Endothelial cell of umbilical vein (primary cell): ENCODE results near the gene ULK4. TPM values are rescaled to one million over a fixed set of nuclear protein-coding genes. Genes with fewer than 3 reads are reported as not detected.

Experiments
- BruUV-seq: library from RNA; stranded (reverse); fragments of 400-500 nt; replicated peaks from 2 replicates; lab custom pipeline; 2021; lab: Mats Ljungman, UMichigan
- CTCF ChIA-PET: fragments of 300-600, 350-600 bp; sonication (Branson Sonifier 250); formaldehyde crosslinking; loops from one replicate; lab custom pipeline; 2021; ENCODE audit warnings: antibody characterized with exemption, inconsistent platforms; lab: Charles Lee
- POLR2A ChIA-PET: fragments of 300-600, 350-600 bp; sonication (Branson Sonifier 250); formaldehyde crosslinking; loops from one replicate; lab custom pipeline; 2021; ENCODE audit warnings: antibody characterized with exemption, inconsistent platforms; lab: Charles Lee
- DNase-seq: peaks from one replicate; pipeline ENCODE4 v3.0.0-alpha.2; 2011; ENCODE audit warnings: low read depth, low spot score
- FAIRE-seq: peaks from 2 replicates; lab custom pipeline; 2011; peaks lifted over from hg19 to GRCh38; lab: Jason Lieb, UNC
- H2AFZ ChIP-seq: 2 replicates; pipeline ENCODE4 v1.6.0; 2012; ENCODE audit warnings: low read depth, low read length, control low read depth, inconsistent platforms
- H3K27ac ChIP-seq: 2 replicates; pipeline ENCODE4 v1.5.1; 2011; ENCODE audit warnings: low read depth, mild to moderate bottlenecking, control low read depth, low read length, moderate library complexity; ENCODE audit not compliant: insufficient read depth
- H3K27me3 ChIP-seq, 2 experiments: 2 replicates each; pipeline versions ENCODE4 v1.6.0 to v1.6.1; 2011; ENCODE audit warnings: low read length in 2 of 2, mixed read lengths in 1 of 2; ENCODE audit not compliant: control insufficient read depth in 2 of 2, insufficient read depth in 2 of 2
- H3K36me3 ChIP-seq, 2 experiments: 2 replicates in 1 of 2; 3 replicates in 1 of 2; pipeline ENCODE4 v1.5.1; 2011; ENCODE audit warnings: low read length in 2 of 2, mild to moderate bottlenecking in 1 of 2, moderate library complexity in 1 of 2; ENCODE audit not compliant: control insufficient read depth in 2 of 2, insufficient read depth in 2 of 2; ENCODE audit errors: extremely low read depth in 1 of 2
- H3K4me1 ChIP-seq: 3 replicates; pipeline ENCODE4 v1.5.1; 2011; ENCODE audit warnings: mild to moderate bottlenecking, low read length; ENCODE audit not compliant: control insufficient read depth, insufficient read depth; ENCODE audit errors: extremely low read depth
- H3K4me2 ChIP-seq: 2 replicates; pipeline ENCODE4 v1.6.1; 2011; ENCODE audit warnings: low read length, control low read depth, mixed read lengths; ENCODE audit not compliant: insufficient read depth
- H3K4me3 ChIP-seq, 3 experiments: fragments of 200-600 bp in 1 of 3; sonication (generic), shearing (Covaris generic) in 1 of 3; replicated peaks in 1 of 3; 2 replicates each; pipeline ENCODE4 v1.5.1; 2011 to 2016; ENCODE audit warnings: control low read depth in 3 of 3, low read length in 3 of 3, mild to moderate bottlenecking in 2 of 3, inconsistent platforms in 1 of 3, low read depth in 1 of 3, moderate library complexity in 1 of 3; ENCODE audit not compliant: insufficient read depth in 1 of 3
- H3K79me2 ChIP-seq: 2 replicates; pipeline ENCODE4 v1.6.0; 2012; ENCODE audit warnings: low read length, inconsistent platforms; ENCODE audit not compliant: control insufficient read depth, insufficient read depth
- H3K9ac ChIP-seq: replicated peaks from 2 replicates; pipeline ENCODE3; 2011; ENCODE audit warnings: low read length, control low read depth; ENCODE audit not compliant: insufficient read depth; ENCODE audit errors: extremely low read depth
- H3K9me1 ChIP-seq: replicated peaks from 3 replicates; pipeline ENCODE4 v1.6.0; 2011; ENCODE audit warnings: mild to moderate bottlenecking, low read length; ENCODE audit not compliant: control insufficient read depth, insufficient read depth; ENCODE audit errors: extremely low read depth
- H3K9me3 ChIP-seq: replicated peaks from 2 replicates; pipeline ENCODE4 v1.5.1; 2012; ENCODE audit warnings: low read length, inconsistent platforms; ENCODE audit not compliant: control insufficient read depth, insufficient read depth
- H4K20me1 ChIP-seq: replicated peaks from 2 replicates; pipeline ENCODE3; 2011; ENCODE audit warnings: mild to moderate bottlenecking, low read length; ENCODE audit not compliant: control insufficient read depth, insufficient read depth; ENCODE audit errors: extremely low read depth
- EZH2 ChIP-seq: IDR thresholded peaks from 2 replicates; pipeline ENCODE4 v1.6.1; 2012; ENCODE audit warnings: borderline replicate concordance, low read depth, mild to moderate bottlenecking, moderate library complexity, low read length, inconsistent platforms; ENCODE audit not compliant: severe bottlenecking
- FOS ChIP-seq: IDR thresholded peaks from 2 replicates; pipeline ENCODE4 v1.6.1; 2011; ENCODE audit warnings: mild to moderate bottlenecking, low read length, moderate library complexity, borderline replicate concordance; ENCODE audit not compliant: insufficient read depth
- GATA2 ChIP-seq: IDR thresholded peaks from 2 replicates; pipeline ENCODE4 v1.7.0; 2011; ENCODE audit warnings: low read depth, mild to moderate bottlenecking, moderate library complexity, mixed read lengths, low read length; ENCODE audit not compliant: insufficient read length, insufficient read depth
- JUN ChIP-seq: IDR thresholded peaks from 2 replicates; pipeline ENCODE4 v1.6.1; 2011; ENCODE audit warnings: borderline replicate concordance, low read depth; ENCODE audit not compliant: insufficient read length, insufficient read depth
- MAX ChIP-seq: IDR thresholded peaks from 2 replicates; pipeline ENCODE4 v1.6.1; 2011; ENCODE audit not compliant: insufficient read depth, insufficient read length
- MYC ChIP-seq: IDR thresholded peaks from one replicate; pipeline ENCODE4 v1.6.1; 2011; ENCODE audit warnings: mild to moderate bottlenecking, low read depth, low read length
- POLR2A ChIP-seq: IDR thresholded peaks from 2 replicates; pipeline ENCODE4 v1.6.1; 2012; ENCODE audit warnings: low read depth, mild to moderate bottlenecking, control low read depth, low read length
- POLR2AphosphoS5 ChIP-seq: IDR thresholded peaks from 2 replicates; pipeline ENCODE4 v1.6.1; 2012; ENCODE audit warnings: low read depth, mild to moderate bottlenecking, control low read depth, low read length, moderate library complexity; ENCODE audit not compliant: insufficient read depth
- dilution Hi-C: fragments of 300-500 bp; cut with MboI; formaldehyde crosslinking; loops from one replicate; pipeline ENCODE4 v1.15.0; 2019; ENCODE audit warnings: low sequenced_read_pairs; ENCODE audit not compliant: extremely low pct_ligation_motif_present
- intact Hi-C: fragments of 100-400 bp; cut with micrococcal nuclease; formaldehyde crosslinking; loops from one replicate; pipeline ENCODE4 v1.10.0; 2022
- polyA plus RNA-seq, 4 experiments: library from polyadenylated mRNA; depleted of rRNA in 3 of 4; stranded (reverse) in 3 of 4; unstranded in 1 of 4; fragments of >200 nt; gene quantifications; 2 replicates each; pipeline versions ENCODE4 v1.2.1 to v1.2.3, GENCODE V29; 2011 to 2012; ENCODE audit warnings: missing spikeins in 1 of 4
- total RNA-seq: library from RNA; stranded (reverse); gene quantifications from 2 replicates; pipeline ENCODE4 v1.2.3, GENCODE V29; 2021
- TF ChIP-seq, protein P1 (sequence below), 2 donors: IDR thresholded peaks; 1 replicate in 1 of 2; 2 replicates in 1 of 2; pipeline ENCODE4 v1.5.1; 2011; ENCODE audit warnings: low read length in 2 of 2, mild to moderate bottlenecking in 2 of 2, moderate library complexity in 2 of 2, control low read depth in 1 of 2, inconsistent platforms in 1 of 2, low read depth in 1 of 2; ENCODE audit not compliant: insufficient read depth in 1 of 2; ENCODE audit errors: extremely low read depth in 1 of 2

ULK4 gene
- total and polyA plus RNA-seq, 2 donors (not counting 3 experiments of a cell fraction or from before 2014, with no cell fraction given): 3.3 to 16.0 TPM

- FAIRE-seq: no peak
- no peaks in the 10 kb centered on the region for H3K36me3 ChIP-seq
- no peak overlapping the region for H2AFZ ChIP-seq
- TF ChIP-seq POLR2A (no peak), MAX (no peak), MYC (no peak), GATA2 (no peak), FOS (no peak)
- H3K9me1 ChIP-seq: no peaks in the 10 kb centered on the region
- dilution Hi-C loops: no loop called here
- no peaks in the 10 kb centered on the region for H4K20me1 ChIP-seq
- no peaks in the 10 kb centered on the region for H3K4me1 ChIP-seq
- no peak overlapping the region for H3K4me3 ChIP-seq
- POLR2A ChIA-PET: no interaction called here
- no peak overlapping the region for H3K4me2 ChIP-seq
- CTCF ChIA-PET: interaction anchor here (1.3 kb wide), 1 partner anchor 43 kb away, joined by 3 read pairs; no protein-coding TSS in a partner anchor
- no TSS peak for BruUV-seq
- DNase-seq: no peak
- no peaks in the 10 kb centered on the region for H3K27me3 ChIP-seq
- no peak overlapping the region for H3K27ac ChIP-seq
- no peaks in the 10 kb centered on the region for H3K9me3 ChIP-seq
- H3K9ac ChIP-seq: no peak overlapping the region
- intact Hi-C loops: no loop called here
- H3K79me2 ChIP-seq: no peaks in the 10 kb centered on the region
These were observed 215.7 kb downstream of the ULK4 start for GRCh38 chr3:41746215-41746614.

- intact Hi-C loops: no loop called here
- POLR2A ChIA-PET: no interaction called here
- H4K20me1 ChIP-seq: no peaks in the 10 kb centered on the region
- CTCF ChIA-PET: no interaction called here
- H3K4me2 ChIP-seq: no peak overlapping the region
- no peak for FAIRE-seq
- no peak overlapping the region for H2AFZ ChIP-seq
- no peaks in the 10 kb centered on the region for H3K9me1 ChIP-seq
- no peak overlapping the region for H3K4me3 ChIP-seq
- no peaks in the 10 kb centered on the region for H3K27me3 ChIP-seq
- no peak for DNase-seq
- H3K36me3 ChIP-seq: no peaks in the 10 kb centered on the region
- dilution Hi-C loops: no loop called here
- H3K9ac ChIP-seq: no peak overlapping the region
- TF ChIP-seq, protein P1, sequence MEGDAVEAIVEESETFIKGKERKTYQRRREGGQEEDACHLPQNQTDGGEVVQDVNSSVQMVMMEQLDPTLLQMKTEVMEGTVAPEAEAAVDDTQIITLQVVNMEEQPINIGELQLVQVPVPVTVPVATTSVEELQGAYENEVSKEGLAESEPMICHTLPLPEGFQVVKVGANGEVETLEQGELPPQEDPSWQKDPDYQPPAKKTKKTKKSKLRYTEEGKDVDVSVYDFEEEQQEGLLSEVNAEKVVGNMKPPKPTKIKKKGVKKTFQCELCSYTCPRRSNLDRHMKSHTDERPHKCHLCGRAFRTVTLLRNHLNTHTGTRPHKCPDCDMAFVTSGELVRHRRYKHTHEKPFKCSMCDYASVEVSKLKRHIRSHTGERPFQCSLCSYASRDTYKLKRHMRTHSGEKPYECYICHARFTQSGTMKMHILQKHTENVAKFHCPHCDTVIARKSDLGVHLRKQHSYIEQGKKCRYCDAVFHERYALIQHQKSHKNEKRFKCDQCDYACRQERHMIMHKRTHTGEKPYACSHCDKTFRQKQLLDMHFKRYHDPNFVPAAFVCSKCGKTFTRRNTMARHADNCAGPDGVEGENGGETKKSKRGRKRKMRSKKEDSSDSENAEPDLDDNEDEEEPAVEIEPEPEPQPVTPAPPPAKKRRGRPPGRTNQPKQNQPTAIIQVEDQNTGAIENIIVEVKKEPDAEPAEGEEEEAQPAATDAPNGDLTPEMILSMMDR (IDR thresholded peaks at IDR 0.05; ENCODE audit: extremely low read depth in 1 of 2, insufficient read depth in 1 of 2, low read depth in 1 of 2, low read length in 2 of 2): no peak
- TF ChIP-seq JUN: no peak
- no peak for TF ChIP-seq EZH2
- no peak for TF ChIP-seq MAX
- no peak for TF ChIP-seq FOS
- no peak for TF ChIP-seq MYC
- no peak for TF ChIP-seq POLR2AphosphoS5
- TF ChIP-seq POLR2A: no peak
- no peak for TF ChIP-seq GATA2
- BruUV-seq: no TSS peak
- no peak overlapping the region for H3K27ac ChIP-seq
- H3K9me3 ChIP-seq: no peaks in the 10 kb centered on the region
- H3K79me2 ChIP-seq: no peaks in the 10 kb centered on the region
- H3K4me1 ChIP-seq: no peaks in the 10 kb centered on the region
These were observed 219.8 kb downstream of the ULK4 start for GRCh38 chr3:41742121-41742520.
